Trophoblast cell (in vitro differentiated cells and primary cell): Measurements from ENCODE around the gene KLRF1.

Experiments
- DNase-seq, 2 donors: peaks; one replicate each; pipeline ENCODE4 v3.0.0-alpha.2; 2016
- H2AFZ ChIP-seq: 2 replicates; pipeline ENCODE4 v1.6.1; 2013; ENCODE audit warnings: low read length, moderate library complexity, mild to moderate bottlenecking; ENCODE audit not compliant: insufficient read depth, poor library complexity
- H2AK5ac ChIP-seq: 2 replicates; pipeline ENCODE4 v1.6.1; 2013; ENCODE audit warnings: mild to moderate bottlenecking, low read length
- H2BK120ac ChIP-seq: 2 replicates; pipeline ENCODE4 v1.6.1; 2013; ENCODE audit warnings: low read length, mild to moderate bottlenecking, moderate library complexity; ENCODE audit not compliant: insufficient read depth, poor library complexity
- H2BK12ac ChIP-seq: 2 replicates; pipeline ENCODE4 v1.6.1; 2013; ENCODE audit warnings: mild to moderate bottlenecking, low read length, moderate library complexity
- H2BK5ac ChIP-seq: 2 replicates; pipeline ENCODE4 v1.6.1; 2013; ENCODE audit warnings: low read length, low read depth, moderate library complexity, mild to moderate bottlenecking; ENCODE audit not compliant: poor library complexity
- H3K14ac ChIP-seq: 2 replicates; pipeline ENCODE4 v1.6.1; 2013; ENCODE audit warnings: mild to moderate bottlenecking, low read length
- H3K18ac ChIP-seq: 2 replicates; pipeline ENCODE4 v1.6.1; 2013; ENCODE audit warnings: mild to moderate bottlenecking, low read length
- H3K23ac ChIP-seq: 2 replicates; pipeline ENCODE4 v1.6.1; 2013; ENCODE audit warnings: low read length
- H3K27ac ChIP-seq: 2 replicates; pipeline ENCODE4 v1.5.1; 2013; ENCODE audit warnings: low read depth, mild to moderate bottlenecking, inconsistent platforms, low read length, moderate library complexity
- H3K27me3 ChIP-seq: 2 replicates; pipeline ENCODE4 v1.6.1; 2013; ENCODE audit warnings: inconsistent platforms, mild to moderate bottlenecking, low read length, moderate library complexity; ENCODE audit not compliant: insufficient read depth
- H3K36me3 ChIP-seq, 2 experiments: 1 replicate in 1 of 2; 2 replicates in 1 of 2; pipeline ENCODE4 v1.6.1; 2013; ENCODE audit warnings: low read length in 2 of 2, mild to moderate bottlenecking in 2 of 2, moderate library complexity in 1 of 2; ENCODE audit not compliant: insufficient read depth in 2 of 2, control insufficient read depth in 1 of 2
- H3K4ac ChIP-seq: 2 replicates; pipeline ENCODE4 v1.6.1; 2013; ENCODE audit warnings: low read depth, mild to moderate bottlenecking, low read length, moderate library complexity
- H3K4me1 ChIP-seq, 2 experiments: 1 replicate in 1 of 2; 2 replicates in 1 of 2; pipeline ENCODE4 v1.6.1; 2013; ENCODE audit warnings: low read length in 2 of 2, mild to moderate bottlenecking in 2 of 2, moderate library complexity in 1 of 2; ENCODE audit not compliant: insufficient read depth in 2 of 2, control insufficient read depth in 1 of 2
- H3K4me2 ChIP-seq: 2 replicates; pipeline ENCODE4 v1.6.1; 2013; ENCODE audit warnings: inconsistent platforms, mild to moderate bottlenecking, low read length, moderate library complexity
- H3K4me3 ChIP-seq: 2 replicates; pipeline ENCODE4 v1.5.1; 2013; ENCODE audit warnings: mild to moderate bottlenecking, low read depth, low read length, inconsistent platforms
- H3K79me1 ChIP-seq: one replicate; pipeline ENCODE4 v1.6.1; 2013; ENCODE audit warnings: low read length
- H3K79me2 ChIP-seq: 2 replicates; pipeline ENCODE4 v1.6.1; 2013; ENCODE audit warnings: low read length, mild to moderate bottlenecking; ENCODE audit not compliant: control insufficient read depth, insufficient read depth, poor library complexity
- H3K9ac ChIP-seq: 2 replicates; pipeline ENCODE4 v1.6.1; 2013; ENCODE audit warnings: mild to moderate bottlenecking, low read length
- H3K9me3 ChIP-seq: 2 replicates; pipeline ENCODE4 v1.6.1; 2013; ENCODE audit warnings: low read depth, mild to moderate bottlenecking, control low read depth, inconsistent platforms, low read length; ENCODE audit not compliant: insufficient read depth
- H4K12ac ChIP-seq: 2 replicates; pipeline ENCODE4 v1.6.1; 2013; ENCODE audit warnings: low read depth, mild to moderate bottlenecking, low read length, moderate library complexity
- H4K8ac ChIP-seq: 2 replicates; pipeline ENCODE4 v1.6.1; 2013; ENCODE audit warnings: low read depth, mild to moderate bottlenecking, low read length, moderate library complexity
- H4K91ac ChIP-seq: one replicate; pipeline ENCODE4 v1.6.1; 2013; ENCODE audit warnings: low read depth, mild to moderate bottlenecking, low read length, moderate library complexity
- WGBS: extraction: QIAGEN DNeasy Blood & Tissue Kit; methylation state at CpG from one replicate; pipeline ENCODE4 v1.1.7; 2013; ENCODE audit warnings: missing lambda C conversion rate; ENCODE audit not compliant: insufficient read length, insufficient coverage; ENCODE audit errors: extremely low coverage; 5-methylcytosine and 5-hydroxymethylcytosine counted together

KLRF1 gene

DNA sequence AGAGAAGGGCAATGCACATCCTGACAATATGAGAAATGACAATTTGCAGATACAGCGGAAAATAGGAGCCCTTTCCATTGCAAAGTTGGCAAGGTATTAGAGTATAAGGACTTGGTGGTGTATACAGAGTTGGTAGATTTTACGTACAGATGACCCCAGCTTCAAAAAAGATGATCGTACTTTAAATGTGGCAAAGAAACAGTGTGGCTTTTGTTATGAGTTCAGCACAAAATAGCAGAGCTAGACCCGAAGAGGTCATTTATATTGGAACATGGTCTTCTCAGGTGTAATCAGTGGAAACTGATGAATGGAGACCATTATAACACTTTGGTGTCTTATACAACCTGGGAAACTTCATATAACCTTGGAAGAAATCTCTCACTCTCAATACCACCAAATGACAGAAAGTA, 39.6 kb downstream of the KLRF1 start:
- Histone ChIP-seq H4K12ac (no peak overlapping the region), H2BK120ac (no peak overlapping the region), H2AK5ac (no peak overlapping the region), H3K36me3 (no peaks in the 10 kb centered on the region), H4K91ac (no peak overlapping the region), H3K79me1 (no peaks in the 10 kb centered on the region), H3K14ac (no peak overlapping the region), H3K18ac (no peak overlapping the region), H3K27me3 (no peaks in the 10 kb centered on the region), H3K9ac (no peak overlapping the region), H3K9me3 (no peaks in the 10 kb centered on the region), H3K27ac (no peak overlapping the region), H2BK5ac (no peak overlapping the region), H3K4me2 (no peak overlapping the region), H3K4ac (no peak overlapping the region), H3K23ac (no peak overlapping the region), H3K4me3 (no peak overlapping the region), H3K79me2 (no peaks in the 10 kb centered on the region), H3K4me1 (no peaks in the 10 kb centered on the region), H4K8ac (no peak overlapping the region), H2AFZ (no peak overlapping the region), H2BK12ac (no peak overlapping the region)
- no peak for DNase-seq
- no CpG with 5 or more reads among the region's 4 CpGs for WGBS

DNA sequence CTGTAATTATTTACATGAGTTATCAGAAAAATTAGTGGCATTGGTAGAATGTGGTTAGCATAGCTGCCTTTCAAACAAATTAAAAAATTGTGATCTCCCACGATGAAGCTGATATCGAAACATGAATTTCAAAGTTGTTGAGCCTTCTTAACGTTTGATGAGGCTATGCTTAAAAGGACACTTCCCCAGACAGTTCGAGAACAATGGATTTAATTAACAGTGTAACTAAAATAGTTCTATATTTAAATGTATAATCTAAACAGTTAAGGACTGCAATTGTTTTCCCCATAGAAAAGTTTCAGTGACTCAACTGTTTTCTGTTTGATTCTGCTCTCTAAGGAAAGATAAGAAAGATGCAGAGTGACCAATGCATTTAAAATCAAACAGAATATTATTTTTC, 40.2 kb downstream of the KLRF1 start:
- no peak overlapping the region for H3K23ac ChIP-seq
- H2AFZ ChIP-seq: no peak overlapping the region
- H2AK5ac ChIP-seq: no peak overlapping the region
- H3K79me1 ChIP-seq: no peaks in the 10 kb centered on the region
- no peak overlapping the region for H2BK5ac ChIP-seq
- WGBS: no CpG with 5 or more reads among the region's 4 CpGs
- no peak overlapping the region for H4K8ac ChIP-seq
- no peaks in the 10 kb centered on the region for H3K9me3 ChIP-seq
- no peaks in the 10 kb centered on the region for H3K79me2 ChIP-seq
- no peak overlapping the region for H3K9ac ChIP-seq
- no peak overlapping the region for H2BK120ac ChIP-seq
- H4K91ac ChIP-seq: no peak overlapping the region
- no peak overlapping the region for H3K4ac ChIP-seq
- H3K27ac ChIP-seq: no peak overlapping the region
- H3K36me3 ChIP-seq: no peaks in the 10 kb centered on the region
- H3K4me3 ChIP-seq: no peak overlapping the region
- no peak overlapping the region for H3K14ac ChIP-seq
- no peaks in the 10 kb centered on the region for H3K27me3 ChIP-seq
- H3K4me1 ChIP-seq: no peaks in the 10 kb centered on the region
- H2BK12ac ChIP-seq: no peak overlapping the region
- no peak overlapping the region for H3K18ac ChIP-seq
- H4K12ac ChIP-seq: no peak overlapping the region
- H3K4me2 ChIP-seq: no peak overlapping the region
- no peak for DNase-seq

GRCh38 chr12:9868311-9868801, 41.1 kb downstream of the KLRF1 start:
- Histone ChIP-seq H4K8ac (no peak overlapping the region), H3K9me3 (no peaks in the 10 kb centered on the region), H4K91ac (no peak overlapping the region), H2AK5ac (no peak overlapping the region), H3K79me1 (no peaks in the 10 kb centered on the region), H2AFZ (no peak overlapping the region), H3K27ac (no peak overlapping the region), H3K36me3 (no peaks in the 10 kb centered on the region), H3K4me2 (no peak overlapping the region), H3K4me1 (no peaks in the 10 kb centered on the region), H2BK5ac (no peak overlapping the region), H3K23ac (no peak overlapping the region), H2BK120ac (no peak overlapping the region), H3K4ac (no peak overlapping the region), H2BK12ac (no peak overlapping the region), H3K27me3 (no peaks in the 10 kb centered on the region), H3K79me2 (no peaks in the 10 kb centered on the region), H3K4me3 (no peak overlapping the region), H3K14ac (no peak overlapping the region), H4K12ac (no peak overlapping the region), H3K9ac (no peak overlapping the region), H3K18ac (no peak overlapping the region)
- WGBS: no CpG with 5 or more reads among the region's 11 CpGs
- no peak for DNase-seq

GRCh38 chr12:9868951-9869306, 41.6 kb downstream of the KLRF1 start:
- Histone ChIP-seq H3K79me1 (no peaks in the 10 kb centered on the region), H4K91ac (no peak overlapping the region), H2BK5ac (no peak overlapping the region), H3K9me3 (no peaks in the 10 kb centered on the region), H3K4ac (no peak overlapping the region), H4K12ac (no peak overlapping the region), H3K4me2 (no peak overlapping the region), H2BK12ac (no peak overlapping the region), H3K27ac (no peak overlapping the region), H2AK5ac (no peak overlapping the region), H2AFZ (no peak overlapping the region), H3K18ac (no peak overlapping the region), H2BK120ac (no peak overlapping the region), H3K14ac (no peak overlapping the region), H3K23ac (no peak overlapping the region), H3K4me1 (no peaks in the 10 kb centered on the region), H3K4me3 (no peak overlapping the region), H3K27me3 (no peaks in the 10 kb centered on the region), H3K9ac (no peak overlapping the region), H3K79me2 (no peaks in the 10 kb centered on the region), H3K36me3 (no peaks in the 10 kb centered on the region), H4K8ac (no peak overlapping the region)
- WGBS: no CpG with 5 or more reads among the region's 4 CpGs
- no peak for DNase-seq
